ENCODE measurements around the gene GPR78.

The GPR78 gene

DNA sequence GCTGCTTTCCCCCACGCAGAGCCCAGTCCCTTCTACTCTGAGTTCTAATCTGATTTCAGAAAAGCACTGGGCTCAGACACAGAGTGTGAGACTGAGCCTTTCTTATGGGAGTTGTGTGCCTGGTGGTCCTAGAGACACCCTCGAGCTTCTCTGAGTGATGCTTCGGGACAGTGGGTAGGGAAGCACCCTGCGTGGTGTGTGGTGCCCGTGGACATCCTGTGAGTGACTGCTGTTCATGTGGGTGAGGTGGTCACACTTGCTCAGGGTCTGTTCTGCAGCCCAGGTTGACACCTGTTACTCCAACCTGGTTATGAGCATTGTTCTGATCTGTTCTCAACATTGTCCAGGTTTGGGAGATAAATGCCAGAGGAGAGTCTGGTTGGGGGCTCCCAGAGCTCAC, 6.1 kb downstream of the GPR78 start:
- Histone ChIP-seq H3K79me1 (ENCODE audit: low read length) (peaks cover 7% of the 10 kb centered on the region), H3K79me2 (ENCODE audit: control insufficient read depth, insufficient read depth, low read length, poor library complexity) (no peaks in the 10 kb centered on the region), H3K18ac (ENCODE audit: low read length) (no peak overlapping the region), H3K36me3 (ENCODE audit: control insufficient read depth in 1 of 2, insufficient read depth in 2 of 2, low read length in 2 of 2) (peaks cover 0 to 6% of the 10 kb centered on the region in 2 experiments), H3K23ac (ENCODE audit: low read length) (no peak overlapping the region), H3K27ac (ENCODE audit: low read depth, low read length) (no peak overlapping the region), H4K91ac (ENCODE audit: low read depth, low read length) (no peak overlapping the region), H3K4me1 (ENCODE audit: control insufficient read depth in 1 of 2, insufficient read depth in 2 of 2, low read length in 2 of 2) (peaks cover 2 to 11% of the 10 kb centered on the region in 2 experiments), H4K8ac (ENCODE audit: low read depth, low read length) (no peak overlapping the region), H3K27me3 (ENCODE audit: insufficient read depth, low read length) (no peaks in the 10 kb centered on the region), H2AK5ac (ENCODE audit: low read length) (peak overlapping the region; percentile 2), H3K4me3 (ENCODE audit: low read depth, low read length) (no peak overlapping the region), H3K9ac (ENCODE audit: low read length) (no peak overlapping the region), H3K4me2 (ENCODE audit: low read length) (no peak overlapping the region), H2AFZ (ENCODE audit: insufficient read depth, low read length, poor library complexity) (no peak overlapping the region), H2BK120ac (ENCODE audit: insufficient read depth, low read length, poor library complexity) (no peak overlapping the region), H3K9me3 (ENCODE audit: insufficient read depth, low read depth, low read length) (no peaks in the 10 kb centered on the region), H2BK5ac (ENCODE audit: low read depth, low read length, poor library complexity) (no peak overlapping the region), H3K14ac (ENCODE audit: low read length) (no peak overlapping the region), H2BK12ac (ENCODE audit: low read length) (no peak overlapping the region), H3K4ac (ENCODE audit: low read depth, low read length) (no peak overlapping the region), H4K12ac (ENCODE audit: low read depth, low read length) (no peak overlapping the region)
- WGBS (ENCODE audit: extremely low coverage, insufficient coverage, insufficient read length): no CpG with 5 or more reads among the region's 5 CpGs
- DNase-seq: no peak

- Histone ChIP-seq H3K4me3 (ENCODE audit: low read depth, low read length) (no peak overlapping the region), H4K12ac (ENCODE audit: low read depth, low read length) (no peak overlapping the region), H3K18ac (ENCODE audit: low read length) (no peak overlapping the region), H3K27me3 (ENCODE audit: insufficient read depth, low read length) (no peaks in the 10 kb centered on the region), H3K36me3 (ENCODE audit: control insufficient read depth in 1 of 2, insufficient read depth in 2 of 2, low read length in 2 of 2) (peaks cover 0 to 6% of the 10 kb centered on the region in 2 experiments), H3K4me1 (ENCODE audit: control insufficient read depth in 1 of 2, insufficient read depth in 2 of 2, low read length in 2 of 2) (peaks cover 2 to 11% of the 10 kb centered on the region in 2 experiments), H2BK12ac (ENCODE audit: low read length) (no peak overlapping the region), H2BK5ac (ENCODE audit: low read depth, low read length, poor library complexity) (no peak overlapping the region), H3K14ac (ENCODE audit: low read length) (no peak overlapping the region), H3K27ac (ENCODE audit: low read depth, low read length) (no peak overlapping the region), H4K91ac (ENCODE audit: low read depth, low read length) (no peak overlapping the region), H3K79me2 (ENCODE audit: control insufficient read depth, insufficient read depth, low read length, poor library complexity) (no peaks in the 10 kb centered on the region), H3K23ac (ENCODE audit: low read length) (no peak overlapping the region), H3K9me3 (ENCODE audit: insufficient read depth, low read depth, low read length) (no peaks in the 10 kb centered on the region), H4K8ac (ENCODE audit: low read depth, low read length) (no peak overlapping the region), H2AFZ (ENCODE audit: insufficient read depth, low read length, poor library complexity) (no peak overlapping the region), H3K79me1 (ENCODE audit: low read length) (peaks cover 8% of the 10 kb centered on the region), H2BK120ac (ENCODE audit: insufficient read depth, low read length, poor library complexity) (no peak overlapping the region), H2AK5ac (ENCODE audit: low read length) (no peak overlapping the region), H3K4ac (ENCODE audit: low read depth, low read length) (no peak overlapping the region), H3K4me2 (ENCODE audit: low read length) (no peak overlapping the region), H3K9ac (ENCODE audit: low read length) (no peak overlapping the region)
- WGBS (ENCODE audit: extremely low coverage, insufficient coverage, insufficient read length): no CpG with 5 or more reads among the region's 37 CpGs
- no peak for DNase-seq
These were observed 6.7 kb downstream of the GPR78 start for GRCh38 chr4:8586671-8587468.

DNA sequence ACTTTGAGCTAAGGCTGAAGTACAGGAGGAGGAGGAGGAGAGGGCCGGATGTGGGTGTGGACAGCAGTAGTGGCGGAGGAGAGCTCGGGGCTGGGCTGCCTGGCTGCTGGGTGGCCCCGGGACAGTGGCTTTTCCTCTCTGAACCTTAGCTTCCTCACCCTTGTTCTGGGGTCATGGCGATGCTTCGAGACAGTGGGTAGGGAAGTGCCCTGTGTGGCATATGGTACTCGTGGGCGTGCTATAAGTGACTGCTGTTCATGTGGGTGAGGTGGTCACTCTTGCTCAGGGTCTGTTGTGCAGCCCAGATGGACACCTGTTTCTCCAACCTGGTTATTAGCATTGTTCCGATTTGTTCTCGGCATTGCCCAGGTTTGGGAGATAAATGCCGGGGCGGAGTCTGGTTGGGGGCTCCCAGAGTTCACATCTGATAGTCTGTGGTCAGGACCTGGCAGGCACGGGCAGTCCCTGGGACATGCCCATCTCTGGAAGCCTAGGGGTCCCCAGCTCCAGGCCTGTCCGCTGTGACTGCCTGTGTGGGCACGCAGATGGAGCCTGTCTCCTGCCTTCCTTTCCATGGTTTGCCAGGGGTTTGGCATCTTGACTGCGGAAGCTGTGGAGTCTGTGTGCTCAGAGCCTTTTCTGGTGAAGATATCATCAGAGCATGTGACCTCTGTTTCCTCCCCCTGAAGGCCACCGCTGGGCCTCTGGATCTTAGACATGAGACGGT, 7.4 kb downstream of the GPR78 start:
- WGBS (ENCODE audit: extremely low coverage, insufficient coverage, insufficient read length): no CpG with 5 or more reads among the region's 18 CpGs

GRCh38 chr4:8588196-8588470, 7.9 kb downstream of the GPR78 start:
- Histone ChIP-seq H3K9me3 (ENCODE audit: insufficient read depth, low read depth, low read length) (no peaks in the 10 kb centered on the region), H3K79me2 (ENCODE audit: control insufficient read depth, insufficient read depth, low read length, poor library complexity) (peaks cover 2% of the 10 kb centered on the region), H3K18ac (ENCODE audit: low read length) (no peak overlapping the region), H3K4me2 (ENCODE audit: low read length) (no peak overlapping the region), H3K36me3 (ENCODE audit: control insufficient read depth in 1 of 2, insufficient read depth in 2 of 2, low read length in 2 of 2) (peaks cover 0 to 3% of the 10 kb centered on the region in 2 experiments), H3K4me1 (ENCODE audit: control insufficient read depth in 1 of 2, insufficient read depth in 2 of 2, low read length in 2 of 2) (peaks cover 2 to 13% of the 10 kb centered on the region in 2 experiments), H2BK5ac (ENCODE audit: low read depth, low read length, poor library complexity) (no peak overlapping the region), H3K27me3 (ENCODE audit: insufficient read depth, low read length) (no peaks in the 10 kb centered on the region), H4K8ac (ENCODE audit: low read depth, low read length) (no peak overlapping the region), H3K4ac (ENCODE audit: low read depth, low read length) (no peak overlapping the region), H3K23ac (ENCODE audit: low read length) (no peak overlapping the region), H4K12ac (ENCODE audit: low read depth, low read length) (no peak overlapping the region), H2BK120ac (ENCODE audit: insufficient read depth, low read length, poor library complexity) (no peak overlapping the region), H2BK12ac (ENCODE audit: low read length) (no peak overlapping the region), H3K4me3 (ENCODE audit: low read depth, low read length) (no peak overlapping the region), H3K27ac (ENCODE audit: low read depth, low read length) (no peak overlapping the region), H2AFZ (ENCODE audit: insufficient read depth, low read length, poor library complexity) (no peak overlapping the region), H3K9ac (ENCODE audit: low read length) (no peak overlapping the region), H3K79me1 (ENCODE audit: low read length) (peaks cover 14% of the 10 kb centered on the region), H4K91ac (ENCODE audit: low read depth, low read length) (no peak overlapping the region), H2AK5ac (ENCODE audit: low read length) (no peak overlapping the region), H3K14ac (ENCODE audit: low read length) (no peak overlapping the region)
- DNase-seq: no peak
- no CpG with 5 or more reads among the region's 2 CpGs for WGBS (ENCODE audit: extremely low coverage, insufficient coverage, insufficient read length)

More for the DNA sequence above, 7.4 kb downstream of the GPR78 start:
- Histone ChIP-seq H3K36me3 (ENCODE audit: control insufficient read depth in 1 of 2, insufficient read depth in 2 of 2, low read length in 2 of 2) (peaks cover 0 to 3% of the 10 kb centered on the region in 2 experiments), H3K9ac (ENCODE audit: low read length) (no peak overlapping the region), H2BK120ac (ENCODE audit: insufficient read depth, low read length, poor library complexity) (no peak overlapping the region), H4K91ac (ENCODE audit: low read depth, low read length) (no peak overlapping the region), H3K18ac (ENCODE audit: low read length) (no peak overlapping the region), H3K4me1 (ENCODE audit: control insufficient read depth in 1 of 2, insufficient read depth in 2 of 2, low read length in 2 of 2) (peaks cover 2 to 11% of the 10 kb centered on the region in 2 experiments), H2AK5ac (ENCODE audit: low read length) (no peak overlapping the region), H3K79me1 (ENCODE audit: low read length) (peaks cover 9% of the 10 kb centered on the region), H3K27me3 (ENCODE audit: insufficient read depth, low read length) (no peaks in the 10 kb centered on the region), H3K4me3 (ENCODE audit: low read depth, low read length) (no peak overlapping the region), H4K12ac (ENCODE audit: low read depth, low read length) (no peak overlapping the region), H3K4ac (ENCODE audit: low read depth, low read length) (no peak overlapping the region), H2BK5ac (ENCODE audit: low read depth, low read length, poor library complexity) (no peak overlapping the region), H3K79me2 (ENCODE audit: control insufficient read depth, insufficient read depth, low read length, poor library complexity) (no peaks in the 10 kb centered on the region), H4K8ac (ENCODE audit: low read depth, low read length) (no peak overlapping the region), H3K14ac (ENCODE audit: low read length) (no peak overlapping the region), H3K27ac (ENCODE audit: low read depth, low read length) (no peak overlapping the region), H3K23ac (ENCODE audit: low read length) (no peak overlapping the region), H3K4me2 (ENCODE audit: low read length) (no peak overlapping the region), H3K9me3 (ENCODE audit: insufficient read depth, low read depth, low read length) (no peaks in the 10 kb centered on the region), H2AFZ (ENCODE audit: insufficient read depth, low read length, poor library complexity) (no peak overlapping the region), H2BK12ac (ENCODE audit: low read length) (no peak overlapping the region)
- no peak for DNase-seq
